ENCODE data around the gene S100A13.
"Not testable (repeated sequence)": the region's sequence is repeated elsewhere in the genome, so short reads cannot be mapped to it uniquely, and the experiment has no call there.

DNA sequence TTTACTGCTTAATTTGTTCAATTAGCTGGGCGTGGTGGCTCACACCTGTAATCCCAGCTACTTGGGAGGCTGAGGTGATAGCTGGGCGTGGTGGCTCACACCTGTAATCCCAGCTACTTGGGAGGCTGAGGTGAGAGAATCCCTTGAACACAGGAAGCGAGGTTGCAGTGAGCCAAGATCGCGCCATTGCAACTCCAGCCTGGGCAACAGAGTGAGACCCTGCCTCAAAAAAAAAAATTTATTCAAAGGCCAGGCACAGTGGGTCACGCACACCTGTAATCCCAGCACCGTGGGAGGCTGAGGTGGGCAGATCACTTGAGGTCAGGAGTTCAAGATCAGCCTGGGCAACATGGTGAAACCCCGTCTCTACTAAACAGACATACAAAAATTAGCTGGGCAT is 41.4 kb upstream of the S100A13 start:
- TF ChIP-seq CTCF, POLR2A, EP300, POLR2AphosphoS5 (IDR thresholded peaks at IDR 0.05): not testable (repeated sequence)
